Sigmoid colon (tissue), 4 donors: ENCODE measurements around the gene B4GALNT1.

Experiments used
- EP300 ChIP-seq, 4 donors: sonication (generic); formaldehyde crosslinking; IDR thresholded peaks; one replicate each; pipeline ENCODE4 v1.6.1; 2017; ENCODE audit warnings: antibody characterized with exemption in 4 of 4
- POLR2A ChIP-seq, 2 donors: fragments of 450-650 bp; IDR thresholded peaks; one replicate each; pipeline ENCODE4 v1.6.1; 2016; ENCODE audit warnings: antibody characterized with exemption in 2 of 2, mild to moderate bottlenecking in 2 of 2, moderate library complexity in 2 of 2

- no peak for TF ChIP-seq POLR2A (IDR thresholded peaks at IDR 0.05)
- no peak for TF ChIP-seq EP300 (IDR thresholded peaks at IDR 0.05)
Observed at GRCh38 chr12:57632958-57633840, at the start of gene B4GALNT1.
